GM12878 (cell line): ENCODE results near the gene TMEM38A. TPM values are rescaled to one million over a fixed set of nuclear protein-coding genes. Genes with fewer than 3 reads are reported as not detected.
"Not testable (repeated sequence)": the region's sequence is repeated elsewhere in the genome, so short reads cannot be mapped to it uniquely, and the experiment has no call there.

ENCODE experiments used
- ATAC-seq: fragments of 200-7000 bp; cut with Tn5 transposase; 3 replicates; pipeline ENCODE4 v1.9.1; 2020; ENCODE audit warnings: mild to moderate bottlenecking, moderate library complexity
- BruUV-seq: library from RNA; stranded (reverse); fragments of 400-500 nt; replicated peaks from 2 replicates; lab custom pipeline; 2021; lab: Mats Ljungman, UMichigan
- CTCF ChIA-PET: fragments of 300-600 bp; sonication (Branson Sonifier 250); formaldehyde crosslinking; extraction: SDS; loops from one replicate; lab custom pipeline; 2021; ENCODE audit warnings: inconsistent platforms; lab: Yijun Ruan, JAX
- POLR2A ChIA-PET: fragments of 350-600 bp; formaldehyde crosslinking; extraction: SDS; loops from one replicate; lab custom pipeline; 2021; ENCODE audit warnings: inconsistent platforms; lab: Charles Lee
- RAD21 ChIA-PET: fragments of 300-600 bp; sonication (Branson Sonifier 250); formaldehyde crosslinking; loops from one replicate; lab custom pipeline; 2023; ENCODE audit warnings: antibody characterized with exemption; ENCODE audit not compliant: unreplicated experiment; lab: Charles Lee
- SMC1A ChIA-PET: fragments of 300-600 bp; sonication (Branson Sonifier 250); formaldehyde crosslinking; loops from one replicate; lab custom pipeline; 2023; ENCODE audit not compliant: unreplicated experiment, uncharacterized antibody; lab: Charles Lee
- DNase-seq: peaks from one replicate; pipeline ENCODE4 v3.0.0-alpha.2; 2011; ENCODE audit warnings: low read depth, low spot score
- FAIRE-seq: peaks from 3 replicates; lab custom pipeline; 2011; peaks lifted over from hg19 to GRCh38; lab: Jason Lieb, UNC
- H2AFZ ChIP-seq: 2 replicates; pipeline ENCODE4 v1.6.0; 2011; ENCODE audit warnings: low read depth, low read length, control low read depth; ENCODE audit not compliant: control insufficient read depth
- H3K27ac ChIP-seq: 2 replicates; pipeline ENCODE4 v1.5.1; 2011; ENCODE audit warnings: control low read depth; ENCODE audit not compliant: control insufficient read depth, insufficient read depth
- H3K27me3 ChIP-seq, 2 experiments: replicated peaks in 1 of 2; 2 replicates each; pipeline versions ENCODE4 v1.6.0 to v1.6.1; 2011; ENCODE audit warnings: low read length in 1 of 2; ENCODE audit not compliant: control insufficient read depth in 2 of 2, insufficient read depth in 2 of 2
- H3K36me3 ChIP-seq, 2 experiments: 2 replicates each; pipeline ENCODE4 v1.5.1; 2011; ENCODE audit warnings: low read length in 1 of 2; ENCODE audit not compliant: control insufficient read depth in 2 of 2, insufficient read depth in 2 of 2
- H3K4me1 ChIP-seq: 2 replicates; pipeline ENCODE4 v1.6.1; 2011; ENCODE audit warnings: mild to moderate bottlenecking, low read length, moderate library complexity, mixed read lengths; ENCODE audit not compliant: control insufficient read depth, insufficient read depth
- H3K4me2 ChIP-seq: 2 replicates; pipeline ENCODE4 v1.6.0; 2011; ENCODE audit warnings: control low read depth; ENCODE audit not compliant: control insufficient read depth, insufficient read depth
- H3K4me3 ChIP-seq: fragments of 200-600 bp; sonication (generic); 2 replicates; pipeline ENCODE4 v1.5.1; 2016
- H3K79me2 ChIP-seq: 2 replicates; pipeline ENCODE4 v1.6.0; 2011; ENCODE audit warnings: low read length; ENCODE audit not compliant: control insufficient read depth, insufficient read depth
- H3K9ac ChIP-seq: 2 replicates; pipeline ENCODE4 v1.8.0; 2011; ENCODE audit warnings: low read length, control low read depth, mixed read lengths; ENCODE audit not compliant: control insufficient read depth, insufficient read depth
- H3K9me3 ChIP-seq: replicated peaks from 3 replicates; pipeline ENCODE4 v1.5.1; 2011; ENCODE audit warnings: mild to moderate bottlenecking, low read length; ENCODE audit not compliant: control insufficient read depth, insufficient read depth
- H4K20me1 ChIP-seq: 2 replicates; pipeline ENCODE4 v1.6.0; 2011; ENCODE audit not compliant: control insufficient read depth, insufficient read depth
- ASH2L ChIP-seq: fragments of 300-600, 200-600 bp; sonication (generic); IDR thresholded peaks from 2 replicates; pipeline ENCODE4 v1.6.1; 2017; ENCODE audit warnings: low read depth, mild to moderate bottlenecking, borderline replicate concordance
- ELK1 ChIP-seq: IDR thresholded peaks from 2 replicates; pipeline ENCODE4 v1.6.1; 2012; ENCODE audit warnings: low read depth, low read length, improper control_type of control experiment
- FOXM1 ChIP-seq: IDR thresholded peaks from 2 replicates; pipeline ENCODE4 v1.6.1; 2012; ENCODE audit warnings: low read depth, mild to moderate bottlenecking, inconsistent platforms, low read length, moderate library complexity
- JUND ChIP-seq: IDR thresholded peaks from 2 replicates; pipeline ENCODE4 v1.6.1; 2012; ENCODE audit warnings: low read depth, mild to moderate bottlenecking, low read length, improper control_type of control experiment, moderate library complexity
- NR2F1 ChIP-seq: fragments of 450-650 bp; conservative IDR thresholded peaks from 2 replicates; pipeline ENCODE4 v1.6.1; 2017; ENCODE audit warnings: mild to moderate bottlenecking
- PRDM15 ChIP-seq: fragments of 450-650 bp; formaldehyde crosslinking; IDR thresholded peaks from 2 replicates; pipeline ENCODE4 v1.4.0; 2020; ENCODE audit warnings: mild to moderate bottlenecking, moderate library complexity
- SIX5 ChIP-seq: IDR thresholded peaks from 2 replicates; pipeline ENCODE4 v1.6.1; 2011; ENCODE audit warnings: mild to moderate bottlenecking, low read depth, low read length, moderate library complexity; ENCODE audit not compliant: severe bottlenecking
- ZBTB4 ChIP-seq: fragments of 450-650 bp; formaldehyde crosslinking; IDR thresholded peaks from 2 replicates; pipeline ENCODE4 v1.4.0; 2022; ENCODE audit warnings: mild to moderate bottlenecking, moderate library complexity
- ZNF24 ChIP-seq: fragments of 450-650 bp; IDR thresholded peaks from 2 replicates; pipeline ENCODE4 v1.6.1; 2017; ENCODE audit warnings: antibody characterized with exemption, mild to moderate bottlenecking
- WGBS: methylation state at CpG from one replicate; pipeline ENCODE4 v1.1.6; 2016; ENCODE audit warnings: low lambda C conversion rate; ENCODE audit not compliant: insufficient replicate concordance, insufficient coverage; ENCODE audit errors: missing lambda C conversion rate; 5-methylcytosine and 5-hydroxymethylcytosine counted together
- in situ Hi-C: fragments of 300-500 bp; cut with MboI; formaldehyde crosslinking; loops from 9 replicates; pipeline ENCODE4 v1.14.3; 2018; ENCODE audit warnings: mixed read lengths
- intact Hi-C: fragments of 100-400 bp; cut with micrococcal nuclease; formaldehyde crosslinking; loops from one replicate; pipeline ENCODE4 v1.14.2; 2022; ENCODE audit not compliant: unreplicated experiment
- polyA plus RNA-seq, 11 experiments: library from polyadenylated mRNA; depleted of rRNA in 4 of 11; unstranded in 6 of 11; stranded (reverse) in 5 of 11; fragments of >200 nt; fragmentation: Nextera tagmentation in 4 of 11; fragmentation: Illumina TruSeq in 1 of 11; extraction: Ambion mirVana in 4 of 11; extraction: Trizol in 1 of 11; gene quantifications; 1 replicate in 1 of 11; 2 replicates in 10 of 11; pipeline versions ENCODE4 v1.2.1 to v1.2.3, GENCODE V29; 2011 to 2016; ENCODE audit warnings: inconsistent platforms in 2 of 11, missing spikeins in 2 of 11, low read depth in 1 of 11
- total RNA-seq, 4 experiments: library from RNA; depleted of rRNA in 3 of 4; stranded (reverse); fragments of >200 nt in 3 of 4; fragmentation: Illumina TruSeq in 1 of 4; extraction: Trizol in 1 of 4; gene quantifications; 2 replicates each; pipeline versions ENCODE4 v1.2.1 to v1.2.3, GENCODE V29; 2013 to 2021

TMEM38A gene
- total and polyA plus RNA-seq, 10 of the 15 experiments (the other 5 are each of a cell fraction or from before 2014, with no cell fraction given): 4.5 to 22.2 (median 15.0) TPM

- POLR2A ChIA-PET: no interaction called here
- Histone ChIP-seq H3K4me1 (no peaks in the 10 kb centered on the region), H3K9ac (no peak overlapping the region), H2AFZ (no peak overlapping the region), H3K27ac (no peak overlapping the region), H3K4me2 (no peak overlapping the region), H3K9me3 (no peaks in the 10 kb centered on the region), H3K79me2 (no peaks in the 10 kb centered on the region), H3K27me3 (no peaks in the 10 kb centered on the region), H3K36me3 (no peaks in the 10 kb centered on the region), H3K4me3 (no peak overlapping the region), H4K20me1 (no peaks in the 10 kb centered on the region)
- ATAC-seq (no peak), DNase-seq (no peak), FAIRE-seq (no peak)
- intact Hi-C loops (no loop called here), in situ Hi-C loops (no loop called here)
- SMC1A ChIA-PET: no interaction called here
- RAD21 ChIA-PET: no interaction called here
- CTCF ChIA-PET: interaction anchor here (1.2 to 3.2 kb wide), 2 partner anchors 12 to 15 kb away, joined by 4 to 13 read pairs; no protein-coding TSS in a partner anchor
- 44% methylated on average over 4 of the region's 4 CpGs for WGBS
- BruUV-seq: no TSS peak
- TF ChIP-seq ZNF24: no peak
- no peak for TF ChIP-seq ZBTB4 (CRISPR knock-in tag)
- no peak for TF ChIP-seq PRDM15 (CRISPR knock-in tag)
- TF ChIP-seq ASH2L: no peak
- no peak for TF ChIP-seq FOXM1
- no peak for TF ChIP-seq JUND
- no peak for TF ChIP-seq SIX5
- no peak for TF ChIP-seq NR2F1
- no peak for TF ChIP-seq ELK1
Observed at GRCh38 chr19:16703677-16704076, 42.7 kb downstream of the TMEM38A start.

GRCh38 chr19:16710870-16711269 is 49.9 kb downstream of the TMEM38A start:
- POLR2A ChIA-PET: not testable (repeated sequence)

More at GRCh38 chr19:16710870-16711269, 49.9 kb downstream of the TMEM38A start:
- H3K79me2 ChIP-seq, H3K4me2 ChIP-seq, ATAC-seq, H3K9me3 ChIP-seq, DNase-seq, H3K9ac ChIP-seq, H3K27ac ChIP-seq, FAIRE-seq, BruUV-seq, H3K4me3 ChIP-seq, H3K36me3 ChIP-seq, H2AFZ ChIP-seq, H3K4me1 ChIP-seq, H3K27me3 ChIP-seq, RAD21 ChIA-PET, in situ Hi-C loops, H4K20me1 ChIP-seq, SMC1A ChIA-PET: not testable (repeated sequence)
- CTCF ChIA-PET: interaction anchor here (1.1 to 1.2 kb wide), 2 partner anchors 8 to 10 kb away, joined by 3 read pairs; no protein-coding TSS in a partner anchor
- intact Hi-C loops: loop anchor here (10.0 kb wide), 1 partner anchor 124 kb away; no protein-coding TSS in a partner anchor
